ENCODE results near the gene LEP.

- TF ChIP-seq, protein P1, sequence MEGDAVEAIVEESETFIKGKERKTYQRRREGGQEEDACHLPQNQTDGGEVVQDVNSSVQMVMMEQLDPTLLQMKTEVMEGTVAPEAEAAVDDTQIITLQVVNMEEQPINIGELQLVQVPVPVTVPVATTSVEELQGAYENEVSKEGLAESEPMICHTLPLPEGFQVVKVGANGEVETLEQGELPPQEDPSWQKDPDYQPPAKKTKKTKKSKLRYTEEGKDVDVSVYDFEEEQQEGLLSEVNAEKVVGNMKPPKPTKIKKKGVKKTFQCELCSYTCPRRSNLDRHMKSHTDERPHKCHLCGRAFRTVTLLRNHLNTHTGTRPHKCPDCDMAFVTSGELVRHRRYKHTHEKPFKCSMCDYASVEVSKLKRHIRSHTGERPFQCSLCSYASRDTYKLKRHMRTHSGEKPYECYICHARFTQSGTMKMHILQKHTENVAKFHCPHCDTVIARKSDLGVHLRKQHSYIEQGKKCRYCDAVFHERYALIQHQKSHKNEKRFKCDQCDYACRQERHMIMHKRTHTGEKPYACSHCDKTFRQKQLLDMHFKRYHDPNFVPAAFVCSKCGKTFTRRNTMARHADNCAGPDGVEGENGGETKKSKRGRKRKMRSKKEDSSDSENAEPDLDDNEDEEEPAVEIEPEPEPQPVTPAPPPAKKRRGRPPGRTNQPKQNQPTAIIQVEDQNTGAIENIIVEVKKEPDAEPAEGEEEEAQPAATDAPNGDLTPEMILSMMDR (IDR thresholded peaks at IDR 0.05), result no peak
- no peak for TF ChIP-seq POLR2A (IDR thresholded peaks at IDR 0.05)
Measured at GRCh38 chr7:128302139-128302538, 61.1 kb downstream of the LEP start.

Data from uterus (tissue), 2 donors.